Measurements from ENCODE around the gene GJB4.

- TF ChIP-seq CTCF (IDR thresholded peaks at IDR 0.05; ENCODE audit: poor library complexity) = no peak
- no peak for TF ChIP-seq EZH2phosphoT487 (IDR thresholded peaks at IDR 0.05; ENCODE audit: low read depth, severe bottlenecking, unreplicated experiment)
Measured at GRCh38 chr1:34754964-34755637, 4.4 kb upstream of the GJB4 start, which contains the start of gene GJB5.

All from hepatocyte (in vitro differentiated cells).